GM21737 (cell line): ENCODE data around the gene DRD4.

Experiments
- ATAC-seq: cut with Tn5 transposase; IDR thresholded peaks from one replicate; pipeline ENCODE4 v1.9.1; 2021; ENCODE audit warnings: mild to moderate bottlenecking, moderate library complexity; ENCODE audit not compliant: unreplicated experiment

The DRD4 gene

GRCh38 chr11:609341-609811 lies 27.7 kb upstream of the DRD4 start:
- ATAC-seq = no peak

GRCh38 chr11:610146-610801 lies 26.8 kb upstream of the DRD4 start:
- no peak for ATAC-seq

DNA sequence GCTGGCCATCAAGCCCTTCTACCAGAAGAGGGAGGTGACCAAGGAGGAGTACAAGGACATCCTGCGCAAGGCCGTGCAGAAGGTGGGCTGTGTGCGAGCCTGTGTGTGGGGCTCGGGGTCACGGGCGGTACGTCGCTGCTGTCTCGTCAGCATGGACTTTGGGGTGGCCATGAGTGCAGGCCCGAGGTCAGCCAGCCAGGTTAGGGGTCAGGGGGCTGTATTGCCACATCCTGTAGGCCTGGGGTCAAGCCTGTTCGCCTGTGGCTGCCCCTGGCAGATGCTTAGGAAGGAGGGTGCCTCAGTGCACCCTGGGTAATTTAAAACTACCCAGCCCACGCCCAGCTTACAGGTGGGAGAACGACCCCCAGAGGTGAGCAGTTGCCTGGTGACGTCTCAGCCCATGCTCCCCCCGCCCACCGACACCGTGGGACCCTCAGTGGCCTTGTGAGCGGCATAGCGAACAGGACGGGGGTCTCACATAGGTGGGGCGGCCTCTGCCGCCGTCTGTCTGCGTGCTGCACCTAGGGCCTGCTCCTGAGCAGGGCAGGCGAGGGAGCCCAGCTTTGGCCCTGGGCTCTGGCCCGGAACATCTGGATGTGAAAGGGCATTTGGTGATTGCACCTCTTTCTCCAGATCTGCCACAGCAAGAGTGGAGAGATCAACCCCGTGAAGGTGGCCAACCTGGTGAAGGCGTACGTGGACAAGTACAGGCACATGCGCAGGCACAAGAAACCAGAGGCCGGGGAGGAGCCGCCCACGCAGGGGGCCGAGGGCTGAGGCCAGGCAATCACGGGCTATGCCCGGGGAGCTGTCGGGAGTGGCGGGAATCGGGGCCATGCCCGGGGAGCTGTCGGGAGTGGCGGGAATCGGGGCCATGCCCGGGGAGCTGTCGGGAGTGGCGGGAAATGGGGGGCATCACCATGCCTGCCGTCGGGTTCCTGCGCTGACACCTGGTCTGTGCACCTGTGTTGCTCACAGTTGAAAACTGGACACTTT lies 25.8 kb upstream of the DRD4 start:
- no peak for ATAC-seq

- no peak for ATAC-seq
Observed at GRCh38 chr11:612201-612960, 24.7 kb upstream of the DRD4 start.

GRCh38 chr11:612961-613300 lies 24.1 kb upstream of the DRD4 start:
- no peak for ATAC-seq

GRCh38 chr11:613369-613968 lies 23.6 kb upstream of the DRD4 start:
- ATAC-seq = no peak

DNA sequence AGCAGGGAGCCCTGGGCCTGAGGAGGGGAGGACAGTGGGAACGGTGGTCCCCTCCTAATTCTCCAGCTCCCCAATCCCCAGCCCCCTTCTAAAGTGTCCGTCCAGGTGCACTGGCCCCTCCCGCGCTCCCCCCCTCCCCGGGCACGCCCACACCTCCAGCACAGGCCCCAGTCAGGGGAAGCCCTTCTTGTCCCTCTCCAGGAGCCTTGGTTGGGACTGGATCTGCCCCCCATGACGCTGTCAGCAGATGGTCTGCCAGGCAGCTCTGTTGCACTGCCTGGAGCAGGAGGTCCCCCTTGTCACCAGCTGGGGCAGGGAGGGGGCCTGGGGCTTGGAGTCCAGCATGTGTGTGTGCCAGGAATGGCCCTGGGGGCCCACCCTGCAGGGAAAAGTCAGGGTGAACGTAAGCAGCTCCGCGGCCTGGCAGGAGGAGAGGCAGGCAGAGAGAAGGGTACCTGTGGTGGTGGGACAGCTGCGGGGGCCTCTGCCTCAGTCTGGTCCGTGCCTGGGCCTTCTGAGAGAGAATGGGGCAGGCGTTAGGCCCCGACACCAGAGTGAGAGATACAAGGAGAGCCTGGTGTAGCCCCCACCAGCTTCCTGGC lies 22.9 kb upstream of the DRD4 start:
- ATAC-seq = no peak

GRCh38 chr11:614623-615503 lies 22.2 kb upstream of the DRD4 start:
- ATAC-seq = no peak

GRCh38 chr11:615504-616319 lies 21.4 kb upstream of the DRD4 start, which contains the start of gene IRF7:
TSS of gene IRF7 (minus strand) at chr11:615950. CDS start at chr11:615364, 586 bp downstream.
- ATAC-seq = peak; percentile 69

- no peak for ATAC-seq
Observed at GRCh38 chr11:616320-617198, 20.5 kb upstream of the DRD4 start.

DNA sequence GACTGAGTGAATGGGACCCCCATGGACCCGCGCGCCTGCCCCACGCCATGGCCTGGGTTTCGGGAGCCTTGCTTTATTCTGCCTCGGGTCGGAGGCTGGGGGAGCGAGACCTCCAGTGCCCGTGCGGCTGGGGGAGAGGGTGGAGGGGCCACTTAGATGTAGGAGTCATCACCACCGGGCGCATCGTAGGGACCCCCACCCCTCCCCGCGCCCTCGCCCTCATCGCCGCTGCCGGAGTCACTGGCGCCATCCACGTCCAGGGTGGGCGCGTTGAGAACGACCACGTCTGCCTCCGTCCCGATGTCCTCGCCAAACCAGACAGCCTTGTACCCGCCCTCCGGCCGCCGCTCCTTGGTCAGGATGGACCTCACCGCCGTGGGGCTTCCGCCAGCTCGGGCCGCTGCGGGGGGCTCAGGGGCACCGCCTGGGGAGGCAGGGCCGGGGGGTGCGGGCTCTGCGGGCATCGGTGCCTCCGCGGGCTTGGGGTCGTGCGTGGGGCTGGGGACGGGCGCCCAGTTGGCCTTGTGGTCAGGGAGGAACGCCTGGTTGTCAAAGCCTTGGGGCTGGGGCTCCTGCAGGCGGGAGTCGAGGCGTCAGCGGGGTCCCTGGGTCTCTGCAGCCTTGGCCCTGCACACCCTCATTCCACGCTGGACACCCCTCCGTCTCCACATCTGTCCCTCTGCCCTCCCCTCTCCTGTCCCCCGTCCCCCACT lies 19.7 kb upstream of the DRD4 start:
- ATAC-seq = no peak

DNA sequence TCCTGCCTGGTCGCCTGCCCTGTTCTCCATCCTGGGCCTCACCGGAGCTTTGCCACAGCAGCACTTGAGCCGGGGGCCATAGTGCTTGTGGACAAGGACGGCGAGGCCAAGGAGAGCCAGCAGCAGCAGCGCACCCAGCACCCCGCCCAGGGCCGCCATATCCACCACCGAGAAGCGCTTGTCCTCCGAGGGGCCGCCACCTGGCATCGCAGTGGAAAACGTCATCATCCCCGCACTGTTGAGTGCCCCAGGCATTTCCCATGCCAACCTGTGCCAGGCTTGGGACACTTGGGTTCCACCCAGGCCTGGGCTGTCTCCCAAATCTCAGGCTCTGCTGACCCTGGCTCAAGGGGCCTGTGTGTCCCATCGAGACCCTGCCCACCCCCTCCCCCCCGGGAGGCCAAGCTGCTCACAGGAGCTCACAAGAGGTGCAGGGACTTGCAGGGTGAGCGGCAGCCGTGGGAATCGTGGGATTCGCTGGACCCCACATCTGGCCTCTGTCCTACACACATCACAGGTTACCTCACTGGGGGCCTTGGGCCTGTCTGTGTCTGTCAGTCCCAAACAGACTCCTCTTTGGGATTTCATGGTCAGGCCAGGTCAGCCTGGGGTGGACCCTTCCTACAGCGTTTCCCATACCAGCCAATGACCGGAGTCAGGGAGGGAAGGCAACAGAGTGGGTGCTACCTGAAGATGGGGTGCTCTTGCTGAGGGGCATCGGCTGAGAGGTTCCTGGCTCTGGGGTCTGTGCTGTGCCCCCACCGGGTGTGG lies 19.0 kb upstream of the DRD4 start:
- no peak for ATAC-seq

DNA sequence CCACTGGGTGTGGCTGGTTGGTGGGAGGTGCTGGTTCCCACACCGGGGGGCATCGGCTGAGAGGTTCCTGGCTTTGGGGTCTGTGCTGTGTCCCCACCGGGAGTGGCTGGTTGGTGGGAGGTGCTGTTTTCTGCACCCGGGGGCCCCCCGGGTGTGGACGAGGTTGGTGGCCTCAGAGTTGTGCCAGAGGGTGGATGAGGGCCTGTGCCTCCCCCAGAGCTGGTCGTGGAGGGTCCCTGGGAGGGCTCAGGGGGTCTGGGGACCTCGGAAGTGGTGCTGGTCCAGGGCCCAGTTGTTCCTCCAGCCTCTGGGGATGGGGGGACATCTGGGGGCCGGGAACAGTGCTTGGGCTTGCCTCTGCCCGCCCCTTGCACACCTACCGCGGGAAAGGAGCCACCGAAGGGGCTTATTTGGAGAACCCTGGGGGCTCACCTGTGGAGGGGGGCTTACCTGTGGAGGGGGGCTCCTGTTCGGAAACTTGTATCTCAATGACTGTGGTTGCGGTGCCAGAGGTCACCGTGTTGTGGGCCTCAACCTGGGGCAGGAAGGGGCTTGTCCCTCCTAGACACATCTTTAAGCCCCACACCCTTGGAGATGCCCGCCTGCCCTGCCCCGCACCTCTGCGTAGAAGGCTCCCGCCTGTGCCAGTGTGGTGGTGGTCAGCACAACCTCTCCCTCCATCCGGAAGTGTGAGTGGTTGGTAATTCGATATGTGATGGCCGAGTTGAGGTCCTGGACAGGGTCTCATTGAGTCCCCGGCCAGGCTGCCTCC lies 18.0 kb upstream of the DRD4 start:
- ATAC-seq = no peak

DNA sequence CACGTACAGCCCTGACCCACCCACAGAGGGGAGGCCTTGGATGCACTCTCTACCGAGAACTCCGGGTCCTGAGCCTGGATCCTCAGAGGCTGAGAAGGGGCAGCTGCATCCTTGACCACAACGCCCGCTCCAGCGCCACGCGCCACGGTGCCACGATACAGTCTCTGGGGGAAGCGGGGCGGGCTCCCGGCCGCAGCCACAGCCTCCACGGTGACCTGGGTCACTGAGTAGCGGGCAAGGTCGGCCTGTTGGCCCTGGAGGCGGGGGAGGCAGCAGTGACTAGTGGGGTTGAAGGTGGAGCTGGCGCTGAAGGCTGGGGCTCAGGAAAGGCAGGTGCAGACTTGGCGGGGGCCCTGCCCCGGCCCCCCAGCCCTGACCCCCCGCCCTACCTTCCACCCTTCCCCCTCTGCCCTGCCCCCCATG lies 17.4 kb upstream of the DRD4 start:
- ATAC-seq = no peak

GRCh38 chr11:620201-620600 lies 16.9 kb upstream of the DRD4 start:
- ATAC-seq = no peak
